ENCODE results near the gene TBCK.

- TF ChIP-seq, protein P1, sequence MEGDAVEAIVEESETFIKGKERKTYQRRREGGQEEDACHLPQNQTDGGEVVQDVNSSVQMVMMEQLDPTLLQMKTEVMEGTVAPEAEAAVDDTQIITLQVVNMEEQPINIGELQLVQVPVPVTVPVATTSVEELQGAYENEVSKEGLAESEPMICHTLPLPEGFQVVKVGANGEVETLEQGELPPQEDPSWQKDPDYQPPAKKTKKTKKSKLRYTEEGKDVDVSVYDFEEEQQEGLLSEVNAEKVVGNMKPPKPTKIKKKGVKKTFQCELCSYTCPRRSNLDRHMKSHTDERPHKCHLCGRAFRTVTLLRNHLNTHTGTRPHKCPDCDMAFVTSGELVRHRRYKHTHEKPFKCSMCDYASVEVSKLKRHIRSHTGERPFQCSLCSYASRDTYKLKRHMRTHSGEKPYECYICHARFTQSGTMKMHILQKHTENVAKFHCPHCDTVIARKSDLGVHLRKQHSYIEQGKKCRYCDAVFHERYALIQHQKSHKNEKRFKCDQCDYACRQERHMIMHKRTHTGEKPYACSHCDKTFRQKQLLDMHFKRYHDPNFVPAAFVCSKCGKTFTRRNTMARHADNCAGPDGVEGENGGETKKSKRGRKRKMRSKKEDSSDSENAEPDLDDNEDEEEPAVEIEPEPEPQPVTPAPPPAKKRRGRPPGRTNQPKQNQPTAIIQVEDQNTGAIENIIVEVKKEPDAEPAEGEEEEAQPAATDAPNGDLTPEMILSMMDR (conservative IDR thresholded peaks at IDR 0.05; ENCODE audit: low read depth, low read length) = no peak
- no peak for TF ChIP-seq EZH2 (IDR thresholded peaks at IDR 0.05; ENCODE audit: borderline replicate concordance, low read depth, low read length, poor library complexity, severe bottlenecking)
These were observed 42.9 kb upstream of the TBCK start for GRCh38 chr4:106358899-106359298.

Data from A673 (cell line).